GM11168 (cell line): ENCODE measurements around the gene ATP2B2.

ENCODE experiments used
- in situ Hi-C: fragments of 300-500 bp; cut with MboI; formaldehyde crosslinking; loops from one replicate; pipeline ENCODE4 v1.12.0; 2022; ENCODE audit warnings: low sequenced_read_pairs; ENCODE audit not compliant: unreplicated experiment

Gene ATP2B2

DNA sequence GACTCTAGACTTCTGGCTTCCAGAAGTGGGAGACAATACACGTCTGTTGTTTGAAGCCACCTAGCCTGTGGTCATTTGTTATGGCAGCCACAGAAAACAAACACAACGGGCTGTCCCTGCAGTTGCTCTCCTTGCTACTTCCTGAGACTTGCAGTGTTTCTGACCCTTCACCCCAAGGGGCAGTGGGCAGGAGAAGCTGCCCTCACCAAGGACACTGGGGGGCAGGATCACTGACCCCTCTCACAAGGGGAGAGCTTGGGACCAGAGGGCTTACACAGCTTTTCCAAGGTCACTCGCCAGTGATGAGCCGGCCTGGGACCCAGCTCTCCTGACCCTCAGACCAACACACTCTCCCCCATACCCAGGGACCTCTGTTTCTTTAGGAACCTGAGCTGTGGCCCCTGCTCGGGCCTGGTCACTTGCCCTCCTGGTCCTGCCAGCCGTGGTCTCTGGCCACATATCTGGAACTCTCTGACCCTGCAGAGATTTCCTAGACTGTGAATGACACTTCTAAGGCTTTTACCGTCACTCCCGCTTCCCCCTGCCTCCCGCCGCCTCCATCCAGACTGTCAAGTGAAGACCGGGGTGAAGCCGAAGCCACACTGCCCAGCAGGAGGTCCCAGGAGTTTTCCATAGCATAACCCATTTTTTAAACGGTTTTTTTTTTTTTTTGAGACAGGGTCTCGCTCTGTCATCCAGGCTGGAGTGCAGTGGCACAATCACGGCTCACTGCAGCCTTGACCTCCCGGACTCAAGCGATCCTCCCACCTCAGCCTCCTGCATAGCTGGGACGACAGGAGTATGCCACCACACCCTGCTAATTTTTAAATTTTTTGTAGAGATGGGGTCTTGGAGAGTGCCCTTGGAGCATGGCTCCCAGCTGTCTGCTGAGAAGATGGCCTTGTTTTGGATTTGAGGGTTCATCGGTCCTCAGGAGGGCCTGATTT, 4.4 kb downstream of the ATP2B2 start:
- in situ Hi-C loops: no loop called here

DNA sequence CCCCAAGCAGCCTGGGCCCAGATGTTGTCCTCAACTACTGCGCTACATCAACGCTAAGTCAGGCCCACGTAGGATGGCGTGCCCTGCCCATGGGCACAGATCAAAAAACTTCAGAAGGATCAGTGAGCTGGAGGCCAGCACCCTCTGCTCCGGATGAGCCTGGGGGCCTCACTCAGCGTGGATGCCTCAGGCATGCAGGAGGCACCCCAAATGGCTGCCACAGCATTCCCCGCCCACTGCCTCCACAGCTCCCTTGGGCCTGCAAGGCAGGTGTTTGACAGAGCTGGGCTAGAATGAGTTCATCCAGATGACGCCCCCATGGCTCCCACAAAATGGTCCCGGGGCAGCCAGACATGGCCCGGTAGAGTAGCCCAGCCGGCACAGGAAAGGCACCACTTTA, 7.1 kb downstream of the ATP2B2 start:
- in situ Hi-C loops: no loop called here

DNA sequence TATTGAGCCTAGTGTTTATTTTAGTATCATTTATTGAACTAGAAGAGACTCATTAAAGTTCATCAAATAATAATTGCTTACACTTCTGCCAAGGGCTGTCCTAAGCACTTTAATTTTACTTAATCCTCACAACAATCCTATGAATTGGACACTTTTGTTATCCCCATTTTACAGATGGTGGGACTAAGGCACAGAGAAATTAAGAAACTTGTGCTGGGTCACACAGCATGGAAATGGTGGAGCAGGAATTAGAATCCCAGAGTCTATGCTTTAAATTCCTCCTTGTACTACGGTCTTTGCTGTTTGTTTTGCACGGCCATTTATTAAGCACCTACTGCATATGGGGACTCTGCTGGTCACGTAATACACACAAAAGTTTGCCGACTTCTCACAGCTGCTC, 7.9 kb downstream of the ATP2B2 start:
- in situ Hi-C loops: no loop called here

DNA sequence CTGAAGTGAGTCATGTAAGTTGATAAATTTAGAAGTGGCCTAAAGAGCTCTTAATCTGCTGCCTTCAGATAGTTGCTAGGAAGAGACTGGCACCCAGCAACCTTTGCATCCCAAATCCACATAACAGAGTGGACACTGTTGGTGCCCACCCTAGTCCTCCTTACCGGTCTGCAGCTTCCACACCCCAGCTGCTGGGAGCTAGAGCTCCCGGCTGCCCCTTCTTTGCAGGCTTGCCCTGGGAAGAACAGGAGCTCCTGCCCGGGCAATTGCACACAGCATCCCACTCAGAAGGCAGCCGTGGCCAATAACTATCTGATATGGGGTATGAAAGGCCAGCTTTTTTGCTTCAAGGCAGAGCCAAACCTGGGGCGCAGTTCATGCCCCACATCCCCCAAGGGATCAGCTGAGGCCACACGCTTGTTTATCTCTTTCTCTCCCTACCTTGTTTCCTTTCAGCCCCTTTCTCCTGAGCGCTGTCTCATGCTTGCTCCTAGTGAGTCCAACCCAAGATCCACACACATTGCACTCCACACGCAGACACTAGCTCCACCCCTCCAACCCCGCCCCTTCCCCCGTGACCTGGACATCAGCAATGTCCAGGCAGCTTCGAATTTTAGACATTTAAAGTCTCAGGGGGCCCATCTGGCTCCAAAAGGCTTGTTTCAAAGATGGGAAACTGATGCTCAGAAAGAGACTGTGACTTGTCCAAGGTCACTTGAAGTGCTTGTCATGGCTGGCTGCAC, 9.1 kb downstream of the ATP2B2 start:
- in situ Hi-C loops: no loop called here

DNA sequence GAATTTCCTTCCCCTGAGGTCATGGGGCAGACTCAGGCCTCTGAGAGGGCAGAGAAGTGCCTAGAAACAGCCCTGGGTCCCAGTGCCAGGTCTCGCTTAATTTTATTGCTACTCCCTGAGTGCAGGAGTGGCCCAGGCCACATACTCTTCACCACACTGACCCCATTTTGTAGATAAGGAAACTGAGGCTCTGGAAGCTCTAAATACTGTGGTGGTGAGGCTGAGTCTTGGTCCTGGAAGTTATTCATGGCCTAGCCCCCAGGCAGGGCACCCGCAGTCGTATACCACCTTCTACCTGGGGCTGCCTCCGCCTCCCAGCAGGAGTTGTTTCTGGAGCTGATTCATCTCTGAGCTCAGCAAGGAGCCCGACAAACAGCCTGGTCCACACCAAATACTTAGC, 9.8 kb downstream of the ATP2B2 start:
- in situ Hi-C loops: no loop called here

DNA sequence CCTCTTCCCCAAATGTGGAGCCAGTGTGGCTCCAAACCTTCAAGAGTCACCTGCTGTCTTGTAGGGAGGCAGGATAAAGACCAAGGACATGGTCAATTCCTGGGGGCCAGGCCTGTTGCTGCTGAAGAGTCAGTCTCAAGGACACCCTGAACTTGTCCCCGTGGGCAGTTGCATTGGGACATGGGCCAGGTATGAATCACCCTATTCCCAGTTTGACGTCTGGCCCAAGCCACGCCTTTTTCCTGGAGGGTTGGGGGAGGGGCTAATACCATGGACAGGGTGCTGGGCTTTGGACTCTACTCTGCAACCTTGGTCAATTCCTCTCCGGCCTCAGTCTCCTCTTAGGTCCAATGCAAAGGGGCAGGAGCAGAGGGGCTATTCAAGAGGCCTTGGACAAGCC, 10.4 kb downstream of the ATP2B2 start:
- in situ Hi-C loops: no loop called here

DNA sequence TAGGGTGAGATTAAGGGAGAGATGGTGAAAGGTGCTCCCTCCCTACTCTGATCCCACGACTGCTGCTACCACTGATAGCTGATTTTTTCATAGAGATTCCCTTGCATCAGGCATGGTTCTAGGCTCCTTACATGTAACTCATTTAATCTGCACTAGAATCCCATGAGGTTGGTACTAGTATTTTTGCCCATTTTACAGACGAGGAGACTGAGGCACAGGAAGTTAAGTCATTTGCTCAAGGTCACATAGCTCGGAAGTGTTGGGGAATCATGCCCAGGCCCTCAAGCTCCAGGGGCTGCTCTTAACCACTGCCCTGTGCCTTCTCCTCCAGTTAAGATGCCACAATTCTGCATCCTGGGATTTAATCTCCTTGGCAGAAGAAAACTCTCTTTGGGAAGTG, 11.2 kb downstream of the ATP2B2 start:
- in situ Hi-C loops: no loop called here

DNA sequence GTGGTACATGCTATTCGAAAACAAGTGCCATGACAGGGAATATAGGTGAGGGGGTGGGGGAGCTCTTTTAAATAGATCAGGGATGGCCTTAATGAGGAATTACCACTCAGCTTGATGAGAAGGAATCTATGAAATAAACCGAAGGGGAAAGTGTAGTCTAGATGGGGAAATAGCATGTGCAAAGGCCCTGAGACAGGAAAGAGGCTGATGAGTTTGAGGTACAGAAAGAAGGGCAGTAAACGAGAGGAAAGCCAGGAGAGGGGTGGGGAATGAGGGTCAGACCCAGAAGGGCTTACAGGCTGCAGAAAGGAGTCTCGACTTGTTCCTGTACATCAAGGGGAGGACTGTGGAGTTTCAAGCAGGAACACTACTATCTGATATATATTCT, 12.2 kb downstream of the ATP2B2 start:
- in situ Hi-C loops: no loop called here

DNA sequence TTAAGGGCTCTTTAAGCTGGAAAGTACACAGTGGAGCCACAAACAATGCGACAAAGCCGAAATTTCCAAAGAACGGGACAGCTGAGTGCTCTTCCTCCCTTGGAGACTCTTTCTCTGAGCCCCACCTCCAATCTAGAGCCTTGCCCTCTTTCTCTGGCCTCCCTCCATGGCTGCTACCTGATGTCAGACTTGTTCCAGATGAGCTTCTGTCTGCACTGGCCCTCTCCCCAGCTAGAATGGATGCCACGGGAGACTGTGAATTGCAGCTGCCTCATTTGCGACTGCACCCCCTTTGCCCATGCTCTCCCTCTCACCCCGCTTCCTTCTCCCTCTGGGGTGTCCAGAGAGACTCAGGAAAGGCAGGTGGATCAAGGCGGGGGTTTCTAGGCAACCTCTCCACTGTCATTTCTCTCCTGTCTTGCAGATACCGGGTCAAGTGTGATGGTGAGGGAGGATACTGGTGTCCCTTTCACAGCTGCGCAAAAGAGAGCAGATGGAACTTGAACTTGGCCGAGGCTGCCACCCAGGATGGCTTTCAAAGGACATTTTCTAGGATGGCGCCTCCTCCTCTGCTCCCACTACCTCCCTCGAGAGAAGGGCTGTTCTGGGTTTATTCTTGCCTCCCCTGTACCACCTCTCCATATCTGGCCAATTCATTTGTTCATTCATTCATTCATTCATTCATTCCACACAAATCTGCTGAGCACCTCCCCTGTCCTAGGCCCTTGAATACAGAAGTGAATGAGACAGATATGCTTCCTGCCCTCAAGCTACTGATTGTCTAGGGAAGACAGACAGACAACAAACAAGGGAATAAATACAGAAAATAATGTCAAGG, 12.8 kb downstream of the ATP2B2 start:
- in situ Hi-C loops: no loop called here

DNA sequence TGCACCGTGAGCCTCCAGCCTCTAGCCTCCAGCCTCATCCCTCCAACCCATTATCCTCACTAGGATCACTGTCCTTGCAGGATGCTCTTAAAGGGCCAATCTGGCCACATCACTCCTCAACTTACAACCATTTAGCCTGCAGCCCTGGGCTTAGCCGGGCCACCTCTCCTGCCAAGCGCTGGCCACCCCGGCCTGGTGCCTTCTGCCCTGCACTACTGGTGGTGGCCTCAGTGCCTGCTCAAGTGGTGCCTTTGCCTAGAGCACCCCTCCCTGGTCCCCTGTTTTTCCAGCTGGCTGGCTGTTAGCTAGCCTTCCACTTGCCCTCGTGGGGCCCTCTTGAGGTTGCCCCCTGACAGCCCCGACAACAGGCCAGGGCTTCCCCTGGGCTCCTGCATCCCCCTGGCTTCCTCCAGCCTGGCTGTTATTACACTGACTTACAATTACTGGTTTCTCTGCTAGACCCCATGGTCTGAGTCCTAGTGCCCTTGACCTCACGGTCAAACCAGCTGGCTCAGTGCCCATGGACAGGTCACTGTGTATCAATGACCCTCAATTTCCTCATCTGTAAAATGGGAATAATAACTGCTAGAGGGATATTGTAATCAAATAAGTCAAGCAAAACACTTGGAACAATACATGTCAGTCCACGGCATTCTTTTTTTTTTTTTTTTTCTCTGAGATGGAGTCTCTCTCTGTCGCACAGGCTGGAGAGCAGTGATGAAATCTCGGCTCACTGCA, 15.5 kb downstream of the ATP2B2 start:
- in situ Hi-C loops: no loop called here

DNA sequence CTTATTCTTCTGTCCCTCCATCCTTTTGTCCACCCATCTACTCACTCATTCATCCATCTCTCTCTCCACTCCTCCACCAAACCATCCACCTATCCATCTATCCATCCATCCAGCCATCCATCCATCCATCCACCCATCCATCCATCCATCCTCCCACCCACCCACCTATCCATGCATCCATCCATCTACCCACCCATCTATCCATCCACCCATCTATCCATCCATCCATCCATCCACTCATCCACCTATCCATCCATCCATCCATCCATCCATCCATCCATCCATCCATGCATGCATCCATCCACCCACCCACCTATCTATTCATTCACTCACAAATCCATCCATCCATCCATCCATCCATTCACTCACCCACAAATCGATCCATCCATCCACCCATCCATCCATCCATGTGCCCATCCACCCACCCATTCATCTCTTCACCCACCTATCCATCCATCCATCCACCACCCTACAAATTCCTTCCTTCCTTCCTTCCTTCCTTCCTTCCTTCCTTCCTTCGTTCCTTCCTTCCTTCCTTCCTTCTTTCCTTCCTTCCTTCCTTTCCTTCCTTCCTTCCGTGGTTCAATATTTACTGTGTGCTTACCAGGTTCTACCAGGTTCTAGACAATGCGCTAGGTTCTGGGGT, 17.3 kb downstream of the ATP2B2 start:
- in situ Hi-C loops: no loop called here

DNA sequence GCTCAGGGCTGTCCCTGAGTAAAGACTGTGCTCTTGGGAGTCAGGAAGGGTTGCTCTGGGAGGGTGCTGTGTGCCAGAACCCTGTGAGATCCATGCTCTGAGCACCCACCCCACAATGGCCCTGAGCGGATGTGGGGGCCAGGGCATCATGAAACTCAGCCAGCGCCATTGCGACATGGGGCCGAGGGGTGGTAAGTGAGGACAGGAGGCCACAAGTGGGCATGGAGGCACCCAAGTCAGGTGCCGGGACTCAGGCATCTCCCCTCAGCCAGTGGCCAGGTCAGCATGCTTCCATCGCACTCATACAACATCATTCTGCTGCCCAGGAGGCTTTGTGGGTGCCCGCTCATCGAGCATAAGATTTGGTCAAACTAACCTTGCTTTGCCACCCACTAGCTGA, 19.6 kb downstream of the ATP2B2 start:
- in situ Hi-C loops: no loop called here

DNA sequence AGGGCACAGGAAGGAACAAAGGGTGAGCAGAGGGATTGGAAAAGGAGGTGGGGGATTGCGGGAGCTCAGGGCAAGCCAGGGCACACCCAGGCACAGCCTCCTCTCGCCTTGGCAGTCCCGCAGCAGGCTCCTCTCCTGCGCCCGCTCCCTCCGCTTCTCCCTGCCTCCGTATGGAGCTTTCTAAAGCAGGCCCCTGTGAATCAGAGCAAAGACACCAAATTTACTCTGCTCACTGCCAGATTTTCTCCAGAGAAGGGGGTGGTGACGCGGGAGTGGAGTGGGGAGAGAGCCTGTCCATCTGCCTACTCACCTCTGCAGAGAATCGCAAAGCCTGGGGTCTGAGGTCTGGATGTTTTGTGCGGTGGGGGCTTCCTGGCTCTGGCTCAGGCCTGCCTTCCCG, 20.0 kb downstream of the ATP2B2 start:
- in situ Hi-C loops: no loop called here

DNA sequence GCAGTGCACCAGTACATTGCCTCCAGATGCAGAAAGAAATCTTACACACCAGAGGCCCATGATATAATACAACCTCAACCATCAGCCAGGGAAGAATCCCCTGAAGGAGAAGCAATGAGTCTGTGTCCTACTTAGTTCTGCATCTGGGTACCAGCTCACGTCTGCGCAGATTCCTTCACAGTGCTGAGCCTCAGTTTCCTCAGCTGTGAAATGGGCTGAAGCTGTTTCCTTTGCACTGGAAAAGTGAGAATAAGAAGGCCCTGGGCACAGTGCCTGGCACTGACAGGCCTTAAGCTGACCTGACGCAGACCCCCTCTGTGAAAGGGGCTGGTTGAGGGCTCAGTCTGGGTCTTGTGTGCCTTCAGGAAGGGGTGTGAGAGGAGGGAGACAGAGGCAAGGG, 20.7 kb downstream of the ATP2B2 start:
- in situ Hi-C loops: no loop called here

DNA sequence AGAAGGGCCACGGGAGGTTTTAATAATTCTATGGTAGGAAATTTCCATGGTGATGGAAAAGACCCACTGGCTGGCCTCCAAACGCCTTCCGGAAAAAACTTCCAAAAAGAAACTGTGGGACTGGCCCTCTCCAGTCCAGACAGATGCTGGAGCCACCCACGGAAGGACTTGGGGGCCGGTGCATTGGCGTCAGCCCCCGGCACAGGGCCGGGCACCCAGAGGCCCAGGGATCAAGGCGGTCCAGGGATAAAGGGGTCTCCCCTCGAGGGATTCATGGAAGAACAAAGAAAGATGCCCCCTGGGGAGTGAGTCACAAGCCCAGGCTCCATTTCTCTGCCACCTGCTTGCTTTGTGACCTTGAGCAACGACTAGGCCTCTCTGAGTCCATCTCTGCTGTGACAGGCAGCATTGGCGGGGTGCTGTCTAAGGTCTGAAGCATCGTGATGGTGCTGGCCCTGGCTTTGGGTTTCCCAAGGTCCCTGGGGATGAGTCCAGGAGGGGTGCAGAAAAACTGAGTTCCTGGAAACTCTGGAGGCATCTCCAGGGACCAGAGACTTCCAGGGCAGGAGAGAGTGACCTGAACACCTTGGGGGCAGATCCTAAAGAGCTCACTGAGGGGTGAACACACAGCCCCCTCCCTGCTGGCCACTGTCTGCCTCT, 21.6 kb downstream of the ATP2B2 start:
- in situ Hi-C loops: no loop called here

DNA sequence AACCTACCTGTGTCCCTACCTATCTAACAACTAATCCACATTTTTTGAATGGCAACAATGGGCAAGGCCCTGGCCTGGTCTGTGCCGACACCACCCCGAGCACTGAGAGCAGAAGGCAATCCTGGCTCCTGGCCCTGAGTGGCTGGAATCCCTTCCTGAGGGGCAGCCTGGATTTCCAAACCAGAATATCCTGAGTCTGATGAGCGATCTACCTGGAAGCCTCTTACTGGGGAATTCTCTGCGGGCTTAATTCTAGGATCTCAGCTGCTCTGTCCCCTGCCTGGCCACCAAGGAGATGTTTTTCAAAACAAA, 22.1 kb downstream of the ATP2B2 start:
- in situ Hi-C loops: no loop called here

DNA sequence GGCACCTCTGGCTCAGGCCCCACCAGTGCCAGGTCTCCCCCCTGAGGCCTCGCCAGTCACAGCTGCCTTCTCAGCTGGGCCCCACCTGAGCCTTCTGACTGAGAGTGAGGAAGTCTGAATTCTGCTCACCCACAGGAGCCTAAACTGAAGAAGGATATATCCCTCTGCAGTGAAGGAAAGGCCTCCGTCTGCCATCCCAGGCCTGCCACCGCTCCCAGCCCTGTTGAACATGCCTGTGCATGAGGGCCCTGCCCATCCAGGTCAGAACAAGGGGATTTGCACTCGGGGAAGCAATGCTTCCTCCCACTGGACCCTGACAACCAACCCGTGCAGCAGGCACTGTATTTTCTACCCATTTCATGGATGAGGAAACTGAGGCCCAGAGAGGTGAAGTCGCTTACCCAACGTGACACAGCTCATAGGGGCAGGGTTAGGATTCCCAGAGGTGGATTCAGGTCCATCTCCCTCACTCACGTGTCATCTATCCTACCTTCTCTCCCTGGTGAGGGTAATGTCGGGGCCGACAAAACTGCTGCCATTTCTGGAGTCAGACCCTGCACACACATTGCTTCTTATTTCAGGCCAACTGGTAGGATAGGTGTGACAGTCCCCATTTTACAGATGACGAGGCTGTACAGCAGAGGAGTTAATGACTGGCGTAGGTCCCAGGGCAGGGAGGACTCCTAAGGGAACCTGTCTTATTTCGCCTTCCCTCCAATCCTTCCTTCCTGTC, 22.6 kb downstream of the ATP2B2 start:
- in situ Hi-C loops: no loop called here

DNA sequence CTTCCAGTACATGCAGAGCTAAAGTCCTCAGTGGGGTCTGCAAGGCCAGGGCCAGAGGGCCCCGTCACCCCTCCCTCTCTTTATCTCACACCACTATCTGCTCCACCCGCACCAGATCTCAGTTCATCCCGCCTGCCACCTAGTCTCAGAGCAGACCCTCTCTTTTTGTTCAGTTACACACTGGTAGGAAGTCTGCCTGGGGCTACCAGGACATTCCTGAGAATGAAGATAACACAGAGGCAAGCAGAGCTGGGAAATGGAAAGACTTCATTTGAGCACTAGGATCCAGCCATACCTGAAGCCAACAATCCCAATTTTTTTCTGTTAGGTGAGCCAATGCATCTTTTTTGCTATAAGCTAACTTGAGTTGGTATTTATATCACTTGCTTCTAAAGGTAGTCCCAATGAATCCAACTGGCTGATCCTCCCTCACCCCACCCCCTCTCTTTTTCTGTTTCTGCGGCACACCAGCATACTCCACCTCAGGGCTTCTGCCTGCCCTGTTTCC, 24.5 kb downstream of the ATP2B2 start:
- in situ Hi-C loops: no loop called here
